Stimulated activated CD8-positive, alpha-beta memory T cell treated with anti-CD3 and anti-CD28 coated beads, Interleukin-4, amount 100 ng/mL, for 4 hours (primary cell): ENCODE data around the gene MS4A8.
"Not testable (repeated sequence)": the region's sequence is repeated elsewhere in the genome, so short reads cannot be mapped to it uniquely, and the experiment has no call there.

Experiments
- DNase-seq, 2 donors: peaks; one replicate each; pipeline ENCODE4 v3.0.0-alpha.2; 2020; ENCODE audit warnings: low read depth in 2 of 2, low spot score in 1 of 2

Gene MS4A8

DNA sequence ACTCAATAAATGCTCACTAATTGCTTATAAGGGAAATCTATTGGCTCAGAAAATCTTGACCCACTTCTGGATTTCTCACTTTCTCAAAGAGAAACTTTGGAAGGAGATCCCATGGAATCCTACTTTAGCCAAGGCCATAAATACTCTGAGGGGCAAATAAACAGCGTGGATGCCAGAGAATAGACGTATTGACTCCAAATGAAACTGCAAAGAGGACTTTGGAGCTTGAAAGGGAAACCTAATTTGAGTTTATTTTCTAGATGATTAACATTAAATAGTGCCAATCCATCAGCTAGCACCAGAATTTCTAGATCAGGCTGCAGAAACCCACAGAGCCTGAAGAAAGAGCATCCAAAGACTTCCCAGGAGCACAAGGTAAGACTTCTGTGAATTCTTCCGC lies 25.0 kb downstream of the MS4A8 start, which contains the start of gene MS4A18:
Gene MS4A18, plus strand, starts transcription at position 301 of the 400 bp plus-strand sequence.
- DNase-seq = no peak

DNA sequence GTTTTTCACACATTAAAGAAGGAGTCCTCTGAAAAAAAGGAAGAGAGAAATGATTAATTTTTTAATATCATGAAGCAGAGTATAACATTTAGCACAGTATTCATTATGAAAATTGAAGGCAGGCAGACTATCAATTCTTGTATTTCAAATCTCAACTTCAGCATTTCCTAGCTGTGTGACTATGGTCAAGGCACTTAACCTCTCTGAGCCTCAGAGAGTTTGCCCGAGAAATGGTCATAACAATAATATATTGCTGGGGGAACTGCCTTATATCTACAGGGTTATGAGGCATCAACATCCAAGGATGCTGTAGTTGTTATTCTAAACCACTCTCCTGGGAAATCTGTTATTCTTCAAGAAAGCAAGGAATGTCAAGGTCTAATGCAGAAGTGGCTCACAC lies 26.2 kb downstream of the MS4A8 start:
- no peak for DNase-seq

DNA sequence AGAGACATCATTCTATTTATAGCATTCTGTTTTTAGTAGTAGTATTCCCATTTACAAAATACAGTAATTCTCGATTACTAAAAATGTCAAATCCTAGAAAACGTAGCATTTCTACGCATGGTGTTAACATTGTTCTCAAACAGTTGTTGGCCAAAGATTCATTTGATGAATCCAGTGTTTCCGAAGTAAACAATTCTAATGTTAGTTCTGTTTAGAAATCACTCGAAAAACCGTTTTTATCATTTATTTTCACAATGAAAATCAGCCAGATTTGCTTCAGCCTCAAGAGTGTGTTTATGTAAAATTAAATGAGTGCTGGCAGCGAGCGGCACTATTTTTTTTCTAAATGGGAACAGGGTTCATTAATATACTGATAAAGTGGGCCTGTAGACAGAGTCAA lies 32.2 kb downstream of the MS4A8 start:
- DNase-seq = no peak

GRCh38 chr11:60734279-60734678 lies 34.9 kb downstream of the MS4A8 start:
- DNase-seq = no peak

- no peak for DNase-seq
Observed at GRCh38 chr11:60739114-60739513, 39.7 kb downstream of the MS4A8 start.

DNA sequence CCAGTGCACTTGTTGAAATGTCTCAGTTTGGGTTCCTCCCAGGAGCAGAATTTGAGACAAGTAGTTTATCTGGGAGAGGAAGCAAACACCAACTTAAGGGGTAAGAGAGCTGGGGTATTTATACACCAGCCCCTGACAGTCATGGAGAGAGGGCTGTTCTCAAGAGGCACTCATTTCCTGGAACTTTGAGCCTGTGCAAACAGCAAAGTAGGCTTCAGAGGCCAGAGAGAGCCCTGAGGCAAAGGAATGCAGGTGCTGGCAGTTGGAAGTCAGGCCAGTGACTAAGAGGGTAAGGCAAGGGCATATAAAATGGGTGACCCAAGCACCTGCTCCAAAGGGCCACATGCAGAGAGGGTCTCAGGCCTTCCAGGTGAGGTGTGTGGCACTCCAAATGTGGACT lies 41.2 kb downstream of the MS4A8 start:
- no peak for DNase-seq

DNA sequence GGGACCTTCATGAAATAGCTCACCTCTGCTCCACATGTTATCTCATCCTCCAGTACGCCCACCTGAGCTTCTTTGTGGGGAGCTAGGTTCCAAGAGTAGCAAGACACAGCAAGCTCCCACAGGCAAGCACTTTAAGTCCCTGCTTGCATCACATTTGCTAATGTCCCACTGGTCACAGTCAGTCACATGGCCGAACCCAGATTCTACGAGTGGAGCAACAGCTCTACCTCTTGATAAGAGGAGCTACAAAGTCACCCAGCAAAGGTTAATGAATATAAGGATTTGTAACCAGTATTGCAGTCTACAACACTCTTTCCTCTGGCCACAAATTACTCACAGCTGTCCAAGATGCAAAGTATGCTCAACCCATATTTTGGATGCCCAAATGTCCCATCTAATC lies 42.0 kb downstream of the MS4A8 start:
- no peak for DNase-seq

GRCh38 chr11:60743058-60743457 lies 43.6 kb downstream of the MS4A8 start:
- DNase-seq = no peak

DNA sequence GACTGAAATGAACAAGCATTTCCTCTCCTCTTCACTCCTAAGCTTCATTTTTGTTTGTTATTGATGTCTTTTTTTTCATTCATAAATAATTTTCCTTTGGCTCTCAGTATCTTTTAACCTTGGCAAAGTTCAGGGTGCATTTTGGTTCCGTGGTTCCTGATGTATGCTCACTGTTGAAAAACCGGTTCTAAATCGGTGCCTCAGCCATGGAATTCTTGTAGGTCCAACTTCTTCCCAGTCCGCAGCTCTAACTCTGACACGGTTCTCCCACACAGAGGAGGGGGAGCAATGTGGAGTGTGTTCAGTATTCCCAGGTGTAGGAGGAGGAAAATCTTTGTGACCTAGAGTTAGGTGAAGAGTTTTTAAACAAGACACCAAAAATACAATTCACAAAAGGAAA lies 44.7 kb downstream of the MS4A8 start:
- no peak for DNase-seq

- no peak for DNase-seq
Observed at GRCh38 chr11:60747359-60747873, 48.0 kb downstream of the MS4A8 start.

GRCh38 chr11:60748225-60748624 lies 48.8 kb downstream of the MS4A8 start:
- no peak for DNase-seq

DNA sequence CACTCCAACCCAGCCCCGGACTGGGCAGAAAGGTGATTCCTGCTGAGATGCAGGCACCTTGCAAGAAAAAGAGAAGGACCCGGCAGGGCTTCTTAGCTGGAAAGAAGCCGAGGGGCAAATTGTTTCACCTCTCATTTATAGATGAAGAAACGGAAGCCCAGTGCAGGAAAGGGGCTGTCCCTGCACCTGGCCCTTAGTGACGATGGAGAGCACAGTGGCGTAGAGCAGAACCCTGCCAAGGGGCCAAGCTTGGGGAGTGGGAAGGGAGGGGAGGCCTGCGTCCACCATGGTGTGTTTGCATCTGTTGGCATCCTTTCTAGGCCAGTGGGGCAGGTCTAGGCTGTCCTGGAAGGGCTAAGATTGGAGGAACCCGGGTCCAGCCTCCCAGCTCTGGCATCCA lies 49.4 kb downstream of the MS4A8 start:
- no peak for DNase-seq

DNA sequence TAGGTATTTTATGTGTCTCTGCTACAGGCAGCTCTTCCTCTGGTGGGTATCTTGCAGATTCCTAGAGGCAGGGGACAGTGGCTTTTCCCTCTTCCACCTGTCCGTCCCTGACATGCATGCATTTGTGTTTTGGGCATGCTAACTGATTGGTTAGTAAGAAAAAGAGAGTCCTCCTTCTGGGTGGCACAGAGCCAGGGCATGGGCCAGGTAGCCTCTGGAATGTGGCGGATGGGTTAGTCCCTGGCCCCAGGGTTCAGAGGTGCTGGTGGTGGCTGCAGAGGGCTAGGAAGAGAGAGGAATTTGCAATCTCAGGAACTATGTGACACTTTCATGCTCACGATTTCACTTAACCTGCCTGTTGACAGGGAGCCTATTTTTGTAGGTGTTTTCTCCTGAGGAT lies 51.5 kb downstream of the MS4A8 start:
- DNase-seq = no peak

DNA sequence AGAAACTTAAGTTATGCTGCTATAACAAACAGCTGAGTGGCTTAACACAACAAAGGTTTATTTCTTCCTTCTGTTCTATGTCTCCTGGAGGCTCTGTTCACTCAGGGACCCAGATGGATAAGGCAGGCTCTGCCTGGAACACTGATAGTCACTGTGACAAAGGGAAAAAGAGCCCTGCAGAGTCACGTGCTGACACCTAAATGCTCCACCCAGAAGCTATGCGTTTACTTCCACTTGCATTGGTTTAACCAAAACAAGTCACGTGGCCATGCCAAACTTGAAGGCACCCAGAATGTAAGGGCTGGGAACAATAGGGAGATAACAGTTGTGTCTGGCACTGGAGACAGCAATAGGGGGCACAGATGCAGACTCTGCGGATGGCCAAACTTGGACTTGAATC lies 53.9 kb downstream of the MS4A8 start:
- no peak for DNase-seq

- no peak for DNase-seq
Observed at GRCh38 chr11:60754887-60755286, 55.5 kb downstream of the MS4A8 start.

DNA sequence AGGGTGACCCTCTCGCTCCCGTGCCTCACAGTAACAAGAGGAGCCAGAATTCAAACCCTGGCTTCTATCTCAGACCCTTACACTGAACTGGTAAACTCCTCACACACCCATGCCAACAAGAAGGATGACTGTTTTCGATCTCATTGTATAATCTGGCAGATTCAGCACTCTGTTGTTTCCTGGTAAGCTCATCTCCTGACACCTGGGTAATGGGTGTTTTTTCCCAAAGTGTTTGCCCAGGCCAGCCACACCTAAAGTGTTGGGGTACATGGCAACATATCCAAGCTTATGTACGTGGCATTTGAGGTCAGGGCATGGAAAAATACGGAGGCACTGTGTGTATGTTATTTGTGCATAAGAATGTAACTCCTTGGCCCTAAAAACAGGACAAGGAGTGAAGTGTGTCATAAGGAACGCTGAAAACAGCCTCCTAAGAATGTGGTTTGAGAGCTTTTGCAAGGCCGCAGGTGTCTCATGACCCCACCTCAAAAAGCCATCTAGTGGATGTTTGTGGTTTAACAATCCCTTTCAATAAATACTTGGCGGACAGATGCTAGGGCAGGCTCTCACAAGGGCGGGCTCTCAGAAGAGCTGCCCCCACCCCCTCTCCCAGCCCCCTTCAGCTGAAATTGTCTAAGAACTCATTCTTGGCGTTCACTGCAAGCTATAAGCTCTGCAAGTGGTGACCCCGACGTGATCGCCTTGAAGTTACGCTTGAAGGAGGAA lies 57.1 kb downstream of the MS4A8 start, which contains the start of gene MS4A15:
Gene MS4A15, plus strand, starts transcription at position 561 of the 726 bp plus-strand sequence. CDS start 6,867 bp downstream, outside the sequence.
- DNase-seq = no peak

GRCh38 chr11:60757231-60757800 lies 57.9 kb downstream of the MS4A8 start:
- DNase-seq = no peak

DNA sequence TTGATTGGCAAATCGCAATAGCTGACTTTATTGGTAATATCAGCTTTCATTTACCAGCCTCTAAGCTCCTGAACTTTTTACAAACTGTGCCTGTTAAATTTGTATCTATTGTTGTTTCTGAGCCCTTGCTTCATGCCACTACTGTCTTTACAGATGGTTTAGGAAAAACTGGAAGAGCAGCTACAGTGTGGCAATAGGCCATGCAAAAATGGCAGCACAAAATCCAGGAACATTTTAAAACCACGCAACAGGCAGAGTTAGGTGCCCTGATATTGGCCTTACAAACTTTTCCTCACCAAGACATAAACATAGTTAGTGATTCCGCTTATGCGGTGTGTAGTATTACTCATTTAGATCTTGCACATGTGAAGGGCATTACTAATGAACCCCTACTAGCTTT lies 59.3 kb downstream of the MS4A8 start:
- DNase-seq = not testable (repeated sequence)

- not testable (repeated sequence) for DNase-seq
Observed at GRCh38 chr11:60759438-60760225, 60.2 kb downstream of the MS4A8 start.

DNA sequence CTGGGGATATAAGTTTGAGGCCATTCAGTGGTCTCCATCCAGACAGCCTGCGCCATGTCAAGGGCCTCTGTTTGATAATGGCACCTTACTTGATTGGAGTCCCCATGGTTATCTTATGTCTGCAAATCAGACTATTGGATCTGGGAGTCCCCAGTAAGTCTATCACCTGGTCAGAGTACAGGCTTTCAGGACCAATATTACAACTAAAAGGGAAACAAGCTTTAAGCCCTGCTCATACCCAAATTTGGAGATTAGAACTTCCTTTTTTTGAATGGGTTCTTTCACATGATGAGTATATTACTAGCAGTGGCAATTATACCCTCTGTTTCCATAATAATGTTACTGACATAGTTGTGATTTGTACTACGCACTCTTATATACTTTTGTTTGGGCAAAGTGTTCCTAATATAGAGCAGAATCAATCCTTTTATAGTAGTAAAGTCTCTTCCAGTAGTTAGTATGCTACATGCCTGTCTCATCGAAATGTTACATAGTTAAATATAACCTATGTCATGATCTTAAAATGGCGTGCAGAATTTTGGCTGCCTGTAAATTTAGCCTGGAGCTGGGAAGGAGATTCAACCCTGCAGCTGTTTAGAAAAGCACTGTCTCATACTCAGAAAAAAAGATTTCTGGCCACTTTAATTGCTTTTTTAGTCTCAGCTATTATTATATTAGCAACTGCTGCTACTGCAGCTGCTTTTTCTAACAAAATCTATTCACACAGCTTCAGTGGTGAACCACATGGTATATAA lies 62.2 kb downstream of the MS4A8 start:
- no peak for DNase-seq
